Calu3 (cell line): ENCODE data around the gene THOC5. TPM values are rescaled to one million over a fixed set of nuclear protein-coding genes. Genes with fewer than 3 reads are reported as not detected.
"Not testable (repeated sequence)": the region's sequence is repeated elsewhere in the genome, so short reads cannot be mapped to it uniquely, and the experiment has no call there.

ENCODE experiments used
- BruUV-seq: library from RNA; stranded (reverse); fragments of 400-500 nt; replicated peaks from 2 replicates; lab custom pipeline; 2021; lab: Mats Ljungman, UMichigan
- CTCF ChIA-PET: fragments of 300-600 bp; sonication (Branson Sonifier 250); formaldehyde crosslinking; loops from one replicate; lab custom pipeline; 2022; ENCODE audit warnings: antibody characterized with exemption; lab: Charles Lee
- DNase-seq: peaks from one replicate; pipeline ENCODE4 v3.0.0; 2022
- H3K27ac Mint-ChIP-seq: one replicate; pipeline ENCODE4 v1.8.0; 2022; ENCODE audit warnings: mixed read lengths; ENCODE audit not compliant: unreplicated experiment
- H3K27me3 Mint-ChIP-seq: one replicate; pipeline ENCODE4 v1.8.0; 2022; ENCODE audit warnings: mixed read lengths; ENCODE audit not compliant: unreplicated experiment
- H3K36me3 Mint-ChIP-seq: one replicate; pipeline ENCODE4 v1.8.0; 2022; ENCODE audit warnings: mild to moderate bottlenecking, moderate library complexity, mixed read lengths; ENCODE audit not compliant: insufficient read depth, unreplicated experiment
- H3K4me1 Mint-ChIP-seq: one replicate; pipeline ENCODE4 v1.8.0; 2022; ENCODE audit warnings: mild to moderate bottlenecking, low read depth, mixed read lengths; ENCODE audit not compliant: unreplicated experiment
- H3K4me3 Mint-ChIP-seq: one replicate; pipeline ENCODE4 v1.8.0; 2022; ENCODE audit warnings: mild to moderate bottlenecking, low read depth, moderate library complexity, mixed read lengths; ENCODE audit not compliant: unreplicated experiment
- H3K9me3 Mint-ChIP-seq: one replicate; pipeline ENCODE4 v1.8.0; 2022; ENCODE audit warnings: low read depth, mixed read lengths; ENCODE audit not compliant: unreplicated experiment
- CTCF ChIP-seq: fragments of 200-600 bp; IDR thresholded peaks from one replicate; pipeline ENCODE4 v1.8.0; 2022; ENCODE audit warnings: antibody characterized with exemption; ENCODE audit not compliant: unreplicated experiment
- intact Hi-C: fragments of 100-400 bp; cut with micrococcal nuclease; formaldehyde crosslinking; loops from one replicate; pipeline ENCODE4 v1.10.0; 2022; ENCODE audit not compliant: unreplicated experiment
- total RNA-seq: library from RNA; stranded (reverse); gene quantifications from 2 replicates; pipeline ENCODE4 v1.2.3, GENCODE V29; 2022

THOC5 gene
- total RNA-seq, 1 experiment from 2014 or later: 67.6 TPM

GRCh38 chr22:29499852-29500251 is 53.7 kb downstream of the THOC5 start:
- Mint-ChIP-seq H3K9me3 (peaks cover 2% of the 10 kb centered on the region), H3K4me3 (no peak overlapping the region), H3K27me3 (no peaks in the 10 kb centered on the region), H3K4me1 (peaks cover 9% of the 10 kb centered on the region), H3K27ac (no peak overlapping the region), H3K36me3 (peaks cover 17% of the 10 kb centered on the region)
- no peak for TF ChIP-seq CTCF
- no peak for DNase-seq
- no TSS peak for BruUV-seq
- intact Hi-C loops: no loop called here
- CTCF ChIA-PET: no interaction called here

GRCh38 chr22:29493636-29494035 is 59.9 kb downstream of the THOC5 start:
- H3K27me3 Mint-ChIP-seq: peaks cover 23% of the 10 kb centered on the region
- no peak for TF ChIP-seq CTCF
- no TSS peak for BruUV-seq
- H3K27ac Mint-ChIP-seq: no peak overlapping the region
- H3K4me1 Mint-ChIP-seq: no peaks in the 10 kb centered on the region
- no peak for DNase-seq
- H3K4me3 Mint-ChIP-seq: no peak overlapping the region
- CTCF ChIA-PET: no interaction called here
- peaks cover 10% of the 10 kb centered on the region for H3K9me3 Mint-ChIP-seq
- no peaks in the 10 kb centered on the region for H3K36me3 Mint-ChIP-seq
- intact Hi-C loops: no loop called here

- CTCF ChIA-PET: interaction anchor here (0.6 kb wide), 1 partner anchor 92 kb away, joined by 3 read pairs; no protein-coding TSS in a partner anchor
- Mint-ChIP-seq H3K4me3 (no peak overlapping the region), H3K36me3 (no peaks in the 10 kb centered on the region), H3K4me1 (no peaks in the 10 kb centered on the region), H3K27me3 (peaks cover 39% of the 10 kb centered on the region), H3K9me3 (peaks cover 10% of the 10 kb centered on the region), H3K27ac (no peak overlapping the region)
- BruUV-seq: no TSS peak
- intact Hi-C loops: no loop called here
- no peak for DNase-seq
- no peak for TF ChIP-seq CTCF
Observed at GRCh38 chr22:29491012-29491411, 62.5 kb downstream of the THOC5 start.

- BruUV-seq, H3K4me1 Mint-ChIP-seq, H3K27ac Mint-ChIP-seq, H3K4me3 Mint-ChIP-seq, H3K36me3 Mint-ChIP-seq, DNase-seq, H3K9me3 Mint-ChIP-seq, CTCF ChIA-PET, intact Hi-C loops: not testable (repeated sequence)
- peaks cover 39% of the 10 kb centered on the region for H3K27me3 Mint-ChIP-seq
Observed at GRCh38 chr22:29489127-29489780, 64.3 kb downstream of the THOC5 start.

GRCh38 chr22:29487426-29487986 is 66.1 kb downstream of the THOC5 start:
- Mint-ChIP-seq H3K27ac (no peak overlapping the region), H3K4me1 (no peaks in the 10 kb centered on the region), H3K4me3 (no peak overlapping the region), H3K9me3 (peaks cover 8% of the 10 kb centered on the region), H3K27me3 (peaks cover 41% of the 10 kb centered on the region), H3K36me3 (no peaks in the 10 kb centered on the region)
- no TSS peak for BruUV-seq
- CTCF ChIA-PET: no interaction called here
- TF ChIP-seq CTCF: no peak
- intact Hi-C loops: no loop called here
- DNase-seq: no peak
